H1 (cell line): ENCODE measurements around the gene CFP. TPM values are rescaled to one million over a fixed set of nuclear protein-coding genes. Genes with fewer than 3 reads are reported as not detected.

Experiments used
- CBX8 ChIP-seq: fragments of 300-800, 300-1000 bp; sonication (generic); IDR thresholded peaks from 2 replicates; pipeline ENCODE4 v1.7.1; 2016; ENCODE audit warnings: low read depth, low read length, borderline replicate concordance
- CEBPB ChIP-seq: IDR thresholded peaks from 2 replicates; pipeline ENCODE4 v1.6.1; 2012; ENCODE audit warnings: low read depth, low read length
- EZH2 ChIP-seq: fragments of 200-600 bp; sonication (generic); IDR thresholded peaks from 2 replicates; pipeline ENCODE4 v1.7.1; 2012; ENCODE audit warnings: low read depth, mild to moderate bottlenecking, moderate library complexity, low read length, inconsistent platforms; ENCODE audit not compliant: severe bottlenecking
- HDAC2 ChIP-seq, 2 experiments: fragments of 300-600 bp in 1 of 2; sonication (generic) in 1 of 2; IDR thresholded peaks; 2 replicates each; pipeline ENCODE4 v1.6.1; 2011 to 2012; ENCODE audit warnings: low read depth in 2 of 2, low read length in 2 of 2, mild to moderate bottlenecking in 2 of 2, moderate library complexity in 2 of 2, borderline replicate concordance in 1 of 2, inconsistent platforms in 1 of 2
- NANOG ChIP-seq: IDR thresholded peaks from 2 replicates; pipeline ENCODE4 v1.6.1; 2011; ENCODE audit warnings: low read length, low read depth, mild to moderate bottlenecking, inconsistent platforms; ENCODE audit not compliant: insufficient read depth, poor library complexity, severe bottlenecking
- POLR2AphosphoS5 ChIP-seq: IDR thresholded peaks from 2 replicates; pipeline ENCODE4 v1.6.1; 2011; ENCODE audit warnings: low read depth, low read length
- RAD21 ChIP-seq, 2 experiments: IDR thresholded peaks in 1 of 2; conservative IDR thresholded peaks in 1 of 2; 2 replicates each; pipeline ENCODE4 v1.6.1; 2011; ENCODE audit warnings: low read depth in 2 of 2, low read length in 2 of 2, improper control_type of control experiment in 1 of 2, inconsistent platforms in 1 of 2, mild to moderate bottlenecking in 1 of 2, moderate library complexity in 1 of 2
- SAP30 ChIP-seq: fragments of 300-600 bp; sonication (generic); IDR thresholded peaks from 2 replicates; pipeline ENCODE4 v1.7.1; 2012; ENCODE audit warnings: low read length, moderate library complexity, mild to moderate bottlenecking, inconsistent platforms; ENCODE audit not compliant: insufficient read depth, insufficient replicate concordance
- SP2 ChIP-seq: IDR thresholded peaks from 2 replicates; pipeline ENCODE4 v1.6.1; 2012; ENCODE audit warnings: mild to moderate bottlenecking, low read length, inconsistent platforms
- TCF12 ChIP-seq: IDR thresholded peaks from 2 replicates; pipeline ENCODE4 v1.6.1; 2011; ENCODE audit warnings: low read depth, mild to moderate bottlenecking, low read length
- YY1 ChIP-seq: IDR thresholded peaks from 2 replicates; pipeline ENCODE4 v1.6.1; 2011; ENCODE audit warnings: low read depth, mild to moderate bottlenecking, low read length
- polyA plus RNA-seq, 7 experiments: library from polyadenylated mRNA; depleted of rRNA in 3 of 7; stranded (reverse) in 5 of 7; unstranded in 2 of 7; fragments of >200 nt in 5 of 7; fragments of 200-250 nt in 2 of 7; gene quantifications; 1 replicate in 5 of 7; 2 replicates in 1 of 7; 4 replicates in 1 of 7; pipeline versions ENCODE4 v1.2.1 to v1.2.3, GENCODE V29; 2011 to 2013; ENCODE audit warnings: missing spikeins in 2 of 7, mixed read lengths in 2 of 7
- total RNA-seq: library from RNA; stranded (reverse); fragmentation: NEBNext Ultra II Directional; extraction: Animal tissue kit (Norgen Biotek cat#: 25700); gene quantifications from 2 replicates; pipeline ENCODE4 v1.2.1, GENCODE V29; 2021

CFP gene
- total and polyA plus RNA-seq, 2 of the 8 experiments (the other 6 are each of a cell fraction or from before 2014, with no cell fraction given), result 0.76 to 2.2 TPM

- TF ChIP-seq YY1, result 0 out of 2 replicates have a peak, but pooled peaks have one; percentile 56
- no peak for TF ChIP-seq HDAC2 (IDR thresholded peaks at IDR 0.05; ENCODE audit: borderline replicate concordance in 1 of 2, low read depth in 2 of 2, low read length in 2 of 2)
- TF ChIP-seq NANOG, result no peak
- no peak for TF ChIP-seq CBX8
- TF ChIP-seq CEBPB, result 0 out of 2 replicates have a peak, but pooled peaks have one; percentile 27
- TF ChIP-seq SAP30, result no peak
- no peak for TF ChIP-seq SP2
- TF ChIP-seq TCF12, result no peak
- peak; percentile 55 to 71 for TF ChIP-seq RAD21 (IDR thresholded peaks at IDR 0.05 in 1 of 2, conservative IDR thresholded peaks at IDR 0.05 in 1 of 2; ENCODE audit: low read depth in 2 of 2, low read length in 2 of 2)
- TF ChIP-seq EZH2, result no peak
- TF ChIP-seq POLR2AphosphoS5, result no peak
These were observed 748 bp downstream of the CFP start (continued) for GRCh38 chrX:47628982-47629381.
